Superior temporal gyrus (tissue), 1 donor: ENCODE measurements around the gene NBPF1.
"Not testable (repeated sequence)": the region's sequence is repeated elsewhere in the genome, so short reads cannot be mapped to it uniquely, and the experiment has no call there.

Experiments used
- DNase-seq: peaks from one replicate; pipeline ENCODE4 v3.0.0-alpha.2; 2016; ENCODE audit errors: extremely low spot score

NBPF1 gene

GRCh38 chr1:16613185-16614147, at the start of gene NBPF1:
Gene NBPF1, minus strand, starts transcription at chr1:16613564.
- peak; percentile 100 for DNase-seq

GRCh38 chr1:16658234-16658633, 44.9 kb upstream of the NBPF1 start:
- DNase-seq, result not testable (repeated sequence)

GRCh38 chr1:16656981-16657683, 43.8 kb upstream of the NBPF1 start:
- not testable (repeated sequence) for DNase-seq

- DNase-seq, result not testable (repeated sequence)
Observed at GRCh38 chr1:16656574-16656973, 43.2 kb upstream of the NBPF1 start.

GRCh38 chr1:16651560-16651959, 38.2 kb upstream of the NBPF1 start:
- DNase-seq, result not testable (repeated sequence)

- not testable (repeated sequence) for DNase-seq
Observed at GRCh38 chr1:16649960-16650359, 36.6 kb upstream of the NBPF1 start.

- not testable (repeated sequence) for DNase-seq
Observed at GRCh38 chr1:16649390-16649789, 36.0 kb upstream of the NBPF1 start.

- DNase-seq, result not testable (repeated sequence)
Observed at GRCh38 chr1:16648756-16649155, 35.4 kb upstream of the NBPF1 start.

- not testable (repeated sequence) for DNase-seq
Observed at GRCh38 chr1:16648250-16648649, 34.9 kb upstream of the NBPF1 start.

- not testable (repeated sequence) for DNase-seq
Observed at GRCh38 chr1:16647179-16648176, 34.1 kb upstream of the NBPF1 start.

- not testable (repeated sequence) for DNase-seq
Observed at GRCh38 chr1:16646716-16647115, 33.4 kb upstream of the NBPF1 start.

GRCh38 chr1:16646061-16646664, 32.8 kb upstream of the NBPF1 start:
- DNase-seq, result not testable (repeated sequence)

- not testable (repeated sequence) for DNase-seq
Observed at GRCh38 chr1:16645271-16646060, 32.1 kb upstream of the NBPF1 start.

GRCh38 chr1:16644482-16645270, 31.3 kb upstream of the NBPF1 start:
- DNase-seq, result peak; percentile 99

GRCh38 chr1:16644193-16644481, 30.8 kb upstream of the NBPF1 start:
- no peak for DNase-seq

GRCh38 chr1:16643476-16644192, 30.3 kb upstream of the NBPF1 start:
- peak; percentile 42 for DNase-seq

- DNase-seq, result not testable (repeated sequence)
Observed at GRCh38 chr1:16643001-16643411, 29.6 kb upstream of the NBPF1 start.

- not testable (repeated sequence) for DNase-seq
Observed at GRCh38 chr1:16642025-16642966, 28.9 kb upstream of the NBPF1 start.
